Skin epidermis (tissue), 12 donors: ENCODE data around the gene INPP5J.
"Not testable (repeated sequence)": the region's sequence is repeated elsewhere in the genome, so short reads cannot be mapped to it uniquely, and the experiment has no call there.

Experiments
- H3K27ac ChIP-seq, 21 experiments: fragments of 200-600 bp; sonication (generic) in 11 of 21; one replicate each; pipeline ENCODE4 v1.5.0; 2020; ENCODE audit warnings: mild to moderate bottlenecking in 3 of 21, inconsistent platforms in 2 of 21, moderate library complexity in 2 of 21
- H3K4me3 ChIP-seq, 7 experiments: fragments of 200-600 bp; sonication (generic) in 2 of 7; one replicate each; pipeline ENCODE4 v1.5.0; 2020; ENCODE audit warnings: inconsistent platforms in 2 of 7, mild to moderate bottlenecking in 2 of 7, moderate library complexity in 1 of 7

Gene INPP5J

DNA sequence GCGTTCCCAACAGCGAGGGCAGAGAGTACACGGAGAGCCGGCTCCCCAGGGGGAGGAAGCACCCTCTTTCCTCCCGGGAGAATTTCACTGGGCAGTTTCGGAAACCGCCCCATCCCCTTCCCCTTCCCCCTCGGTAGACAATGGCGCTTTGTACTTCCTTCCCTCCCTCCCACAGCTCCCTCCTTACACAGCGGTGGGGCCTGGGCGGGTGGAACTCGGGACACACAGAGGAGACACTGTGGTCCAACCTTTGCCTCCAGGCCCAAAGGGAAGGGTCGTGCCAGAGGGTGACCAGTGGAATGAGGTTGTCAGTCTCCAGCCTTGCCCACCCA is 37.3 kb upstream of the INPP5J start:
- H3K27ac ChIP-seq, result peak overlapping the region in 20 of 21 experiments; percentile 80 to 99 (median 94)
- H3K4me3 ChIP-seq, result peak overlapping the region; percentile 49 to 85 (median 68)

GRCh38 chr22:31085928-31086327 is 36.8 kb upstream of the INPP5J start:
- peak overlapping the region in 19 of 21 experiments; percentile 80 to 99 (median 94) for H3K27ac ChIP-seq
- peak overlapping the region in 2 of 7 experiments; percentile 63 to 85 for H3K4me3 ChIP-seq

DNA sequence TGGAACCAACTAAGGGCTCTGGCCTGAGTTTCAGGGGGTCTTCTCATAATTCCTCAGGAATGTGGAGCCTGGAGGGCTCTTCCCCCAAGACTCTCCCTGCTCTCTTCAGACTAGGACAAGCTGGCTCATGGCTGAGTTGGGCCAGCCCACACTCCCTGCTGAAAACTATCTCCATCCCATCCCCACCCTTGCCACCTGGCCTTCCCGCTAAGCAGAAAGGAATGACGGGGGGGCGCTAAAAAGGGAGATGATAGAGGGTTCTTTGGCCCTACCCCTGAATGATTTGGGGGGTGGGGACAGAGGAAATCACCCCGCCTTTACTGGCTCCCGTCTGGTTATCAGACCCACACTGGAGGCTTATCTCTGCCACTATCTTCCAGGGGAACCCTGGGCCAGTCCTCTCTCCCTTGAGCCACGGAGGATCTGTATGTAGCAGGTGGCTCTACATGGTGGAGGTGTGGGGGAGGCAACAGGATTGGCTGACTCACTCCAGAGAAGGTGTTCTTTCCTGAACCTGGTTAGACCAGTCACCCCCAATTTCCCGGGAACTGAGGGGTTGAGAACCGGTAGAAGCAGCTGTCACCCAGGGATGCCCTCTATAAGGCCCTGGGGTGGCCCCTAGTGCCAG is 35.9 kb upstream of the INPP5J start:
- Histone ChIP-seq H3K4me3 (no peak overlapping the region), H3K27ac (peak overlapping the region in 10 of 21 experiments; percentile 8 to 97 (median 88))

- no peak overlapping the region for H3K4me3 ChIP-seq
- H3K27ac ChIP-seq, result peak overlapping the region in 4 of 21 experiments; percentile 3 to 97 (median 22)
These were observed 35.0 kb upstream of the INPP5J start for GRCh38 chr22:31087744-31088215.

DNA sequence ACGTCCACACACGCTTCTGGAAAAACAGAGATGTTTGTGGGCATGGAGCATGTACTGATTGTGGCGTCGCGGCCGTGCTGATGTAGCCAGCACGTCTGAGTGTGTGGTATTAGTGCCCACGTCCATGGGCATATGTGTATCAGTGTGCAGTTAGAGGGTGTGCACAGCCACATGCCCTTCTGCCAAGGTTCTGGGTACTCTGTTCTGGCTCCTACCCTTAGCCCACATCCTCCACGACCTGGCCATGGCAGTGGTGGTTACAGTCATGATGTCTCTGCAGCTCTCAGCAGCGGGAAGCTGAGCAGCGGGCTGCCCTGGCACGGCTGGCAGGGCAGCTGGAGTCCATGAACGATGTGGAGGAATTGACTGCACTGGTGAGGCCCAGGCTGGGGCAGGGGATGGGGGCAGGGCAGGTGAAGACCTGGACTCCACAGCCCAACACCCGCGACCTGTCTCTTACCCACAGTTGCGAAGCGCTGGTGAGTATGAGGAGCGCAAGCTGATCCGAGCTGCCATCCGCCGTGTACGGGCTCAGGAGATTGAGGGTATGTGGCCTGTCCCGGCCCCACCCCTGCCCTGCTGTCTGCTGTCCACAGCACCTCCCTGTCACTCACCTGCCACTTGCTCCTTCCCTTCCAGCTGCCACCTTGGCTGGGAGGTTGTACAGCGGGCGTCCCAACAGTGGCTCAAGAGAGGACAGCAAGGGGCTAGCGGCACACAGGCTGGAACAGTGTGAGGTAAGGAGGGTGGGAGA is 34.4 kb upstream of the INPP5J start:
- H3K27ac ChIP-seq, result peak overlapping the region in 5 of 21 experiments; percentile 10 to 46 (median 18)

GRCh38 chr22:31089160-31090100 is 33.3 kb upstream of the INPP5J start:
- H3K27ac ChIP-seq, result peak overlapping the region in 7 of 21 experiments; percentile 5 to 46 (median 28)
- H3K4me3 ChIP-seq, result no peak overlapping the region

More for the DNA sequence above, 34.4 kb upstream of the INPP5J start:
- no peak overlapping the region for H3K4me3 ChIP-seq

GRCh38 chr22:31090217-31091085 is 32.3 kb upstream of the INPP5J start:
- H3K4me3 ChIP-seq, result no peak overlapping the region
- peak overlapping the region in 4 of 21 experiments; percentile 5 to 29 (median 17) for H3K27ac ChIP-seq

DNA sequence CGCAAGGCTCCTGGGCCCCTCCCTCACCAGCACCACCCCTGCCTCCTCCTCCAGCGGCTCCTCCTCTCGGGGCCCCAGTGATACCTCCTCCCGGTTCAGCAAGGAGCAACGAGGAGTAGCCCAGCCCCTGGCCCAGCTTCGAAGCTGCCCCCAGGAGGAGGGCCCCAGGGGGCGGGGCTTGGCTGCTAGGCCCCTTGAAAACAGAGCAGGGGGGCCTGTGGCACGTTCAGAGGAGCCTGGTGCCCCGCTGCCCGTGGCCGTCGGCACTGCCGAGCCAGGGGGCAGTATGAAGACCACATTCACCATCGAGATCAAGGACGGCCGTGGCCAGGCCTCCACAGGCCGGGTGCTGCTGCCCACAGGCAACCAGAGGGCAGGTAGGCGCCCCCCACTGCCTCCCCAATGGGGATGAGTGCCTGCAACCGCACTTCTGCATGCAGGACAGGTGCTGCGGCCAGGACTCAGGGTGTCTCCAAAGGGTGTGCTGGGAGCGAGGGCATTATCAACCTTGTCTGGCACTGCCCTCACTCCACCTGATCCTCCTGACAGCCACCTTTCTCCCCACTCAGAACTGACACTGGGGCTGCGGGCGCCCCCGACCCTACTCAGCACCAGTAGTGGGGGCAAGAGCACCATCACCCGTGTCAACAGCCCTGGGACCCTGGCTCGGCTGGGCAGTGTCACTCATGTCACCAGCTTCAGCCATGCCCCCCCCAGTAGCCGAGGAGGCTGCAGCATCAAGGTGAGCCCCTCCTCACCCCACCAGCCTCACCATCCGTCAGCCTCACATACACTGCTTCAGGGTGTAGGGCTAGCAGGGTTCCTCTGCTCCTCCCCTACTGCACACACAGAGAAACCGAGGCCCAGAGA is 31.4 kb upstream of the INPP5J start:
- H3K4me3 ChIP-seq, result no peak overlapping the region
- H3K27ac ChIP-seq, result peak overlapping the region in 1 of 21 experiments; percentile 15

DNA sequence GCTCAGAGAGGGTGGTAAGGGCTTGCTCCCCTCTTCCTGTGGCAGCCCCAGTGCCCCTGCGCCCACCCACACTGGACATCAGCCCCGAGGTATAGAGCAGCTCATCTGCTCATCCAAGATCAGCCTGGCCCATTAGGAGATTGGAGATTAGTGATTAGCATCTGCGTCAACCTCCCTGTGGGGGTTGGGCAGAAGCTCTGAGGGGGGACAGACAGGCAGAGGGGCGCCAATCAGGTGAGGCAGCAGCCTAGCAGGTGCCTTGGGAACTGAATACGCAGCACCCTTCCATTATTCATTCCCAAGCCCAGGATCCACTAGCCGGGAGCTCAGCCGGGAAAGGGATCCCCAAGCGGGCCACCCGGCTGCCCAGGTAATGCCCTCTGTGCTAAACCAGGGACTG is 30.6 kb upstream of the INPP5J start:
- no peak overlapping the region for H3K27ac ChIP-seq
- H3K4me3 ChIP-seq, result no peak overlapping the region

DNA sequence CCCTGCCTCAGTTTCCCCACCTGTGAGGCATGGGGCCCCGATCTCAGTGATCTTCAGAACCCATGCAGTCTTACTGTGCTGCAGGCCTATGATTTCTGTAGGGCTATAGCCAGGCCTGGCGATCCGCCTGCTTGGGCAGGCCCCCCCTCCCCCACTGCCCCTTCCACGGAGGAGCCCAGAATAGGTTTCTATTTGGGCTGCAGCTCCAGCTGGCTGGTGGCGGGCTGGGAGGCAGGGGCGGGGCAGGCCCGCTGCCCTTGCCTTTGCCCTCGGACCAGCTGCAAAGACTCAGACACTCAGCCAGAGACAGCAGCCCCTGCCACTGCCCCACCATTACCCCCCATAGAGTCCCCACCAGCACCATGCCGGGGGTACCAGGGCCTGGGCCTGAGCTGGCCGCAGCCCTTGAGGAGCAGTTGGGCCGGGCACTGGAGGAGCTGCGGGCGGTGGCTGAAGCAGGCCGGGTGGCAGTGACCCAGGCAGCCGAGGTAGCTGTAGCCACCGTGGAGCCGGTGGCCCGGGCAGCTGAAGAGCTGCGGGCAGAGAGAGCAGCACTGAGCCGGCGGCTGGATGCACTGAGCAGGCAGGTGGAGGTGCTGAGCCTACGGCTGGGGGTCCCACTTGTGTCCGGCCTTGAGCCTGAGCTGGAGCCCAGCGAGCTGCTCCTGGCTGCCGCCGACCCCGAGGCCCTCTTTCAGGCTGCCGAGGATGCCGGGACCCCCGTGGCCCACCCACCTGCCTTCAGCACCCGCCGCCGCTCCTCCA is 29.5 kb upstream of the INPP5J start:
- no peak overlapping the region for H3K4me3 ChIP-seq
- no peak overlapping the region for H3K27ac ChIP-seq

DNA sequence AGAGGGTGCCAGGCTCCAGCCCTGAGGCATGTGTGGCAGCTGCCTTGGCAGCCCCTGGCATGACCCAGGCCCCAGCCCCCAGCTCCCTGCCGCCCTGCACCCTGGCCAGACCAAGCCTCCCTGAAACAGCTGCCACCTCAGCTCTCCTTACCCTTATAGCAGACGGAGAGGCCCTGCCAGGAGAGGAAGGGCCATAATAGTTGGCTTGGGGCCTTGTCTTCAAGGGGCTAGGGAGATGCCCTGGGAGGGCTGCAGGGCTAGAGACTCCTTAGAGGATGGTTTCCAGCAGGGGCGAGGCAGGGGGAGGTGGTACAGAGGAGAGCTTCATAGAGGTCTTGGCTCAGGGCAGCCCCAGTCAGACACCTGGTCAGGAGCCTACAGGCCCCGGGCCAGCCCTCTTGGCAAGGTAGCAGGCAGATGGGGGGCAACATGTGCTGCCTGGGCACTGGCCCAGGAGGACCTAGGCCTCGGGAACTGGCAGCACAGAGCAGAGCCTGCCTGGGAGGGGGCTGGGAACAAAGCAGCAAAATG is 28.7 kb upstream of the INPP5J start:
- Histone ChIP-seq H3K4me3 (no peak overlapping the region), H3K27ac (peak overlapping the region in 1 of 21 experiments; percentile 55)

GRCh38 chr22:31094741-31095140 is 28.0 kb upstream of the INPP5J start:
- Histone ChIP-seq H3K27ac (no peak overlapping the region), H3K4me3 (no peak overlapping the region)

GRCh38 chr22:31095637-31096249 is 27.0 kb upstream of the INPP5J start:
- Histone ChIP-seq H3K27ac (no peak overlapping the region), H3K4me3 (no peak overlapping the region)

DNA sequence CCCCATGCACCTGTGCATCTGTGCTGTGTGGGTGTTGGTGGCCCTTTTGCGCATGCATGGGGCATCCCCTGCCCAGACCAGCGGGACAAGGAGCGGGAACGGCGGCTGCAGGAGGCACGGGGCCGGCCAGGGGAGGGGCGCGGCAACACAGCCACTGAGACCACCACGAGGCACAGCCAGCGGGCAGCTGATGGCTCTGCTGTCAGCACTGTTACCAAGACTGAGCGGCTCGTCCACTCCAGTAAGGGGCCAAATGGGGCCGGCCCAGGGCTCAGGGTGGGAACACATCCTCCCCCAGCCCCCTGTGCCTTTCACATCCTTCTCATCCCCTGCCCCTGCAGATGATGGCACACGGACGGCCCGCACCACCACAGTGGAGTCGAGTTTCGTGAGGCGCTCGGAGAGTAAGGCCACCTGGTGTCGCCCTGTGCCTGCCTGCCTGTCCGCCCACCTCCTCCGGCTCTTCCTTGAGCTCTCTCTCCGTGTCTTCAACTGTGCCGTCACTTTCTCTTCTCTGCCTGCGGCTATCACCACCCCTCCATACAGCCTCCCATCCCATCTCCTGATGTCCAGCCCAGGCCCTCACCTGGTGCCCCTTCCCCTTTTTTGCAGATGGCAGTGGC is 26.0 kb upstream of the INPP5J start:
- no peak overlapping the region for H3K27ac ChIP-seq
- H3K4me3 ChIP-seq, result no peak overlapping the region

GRCh38 chr22:31097539-31097938 is 25.2 kb upstream of the INPP5J start:
- H3K4me3 ChIP-seq, H3K27ac ChIP-seq: not testable (repeated sequence)

- H3K4me3 ChIP-seq, result no peak overlapping the region
- no peak overlapping the region for H3K27ac ChIP-seq
These were observed 24.7 kb upstream of the INPP5J start for GRCh38 chr22:31097941-31098631.
